ENCODE results near the gene UAP1.

DNA sequence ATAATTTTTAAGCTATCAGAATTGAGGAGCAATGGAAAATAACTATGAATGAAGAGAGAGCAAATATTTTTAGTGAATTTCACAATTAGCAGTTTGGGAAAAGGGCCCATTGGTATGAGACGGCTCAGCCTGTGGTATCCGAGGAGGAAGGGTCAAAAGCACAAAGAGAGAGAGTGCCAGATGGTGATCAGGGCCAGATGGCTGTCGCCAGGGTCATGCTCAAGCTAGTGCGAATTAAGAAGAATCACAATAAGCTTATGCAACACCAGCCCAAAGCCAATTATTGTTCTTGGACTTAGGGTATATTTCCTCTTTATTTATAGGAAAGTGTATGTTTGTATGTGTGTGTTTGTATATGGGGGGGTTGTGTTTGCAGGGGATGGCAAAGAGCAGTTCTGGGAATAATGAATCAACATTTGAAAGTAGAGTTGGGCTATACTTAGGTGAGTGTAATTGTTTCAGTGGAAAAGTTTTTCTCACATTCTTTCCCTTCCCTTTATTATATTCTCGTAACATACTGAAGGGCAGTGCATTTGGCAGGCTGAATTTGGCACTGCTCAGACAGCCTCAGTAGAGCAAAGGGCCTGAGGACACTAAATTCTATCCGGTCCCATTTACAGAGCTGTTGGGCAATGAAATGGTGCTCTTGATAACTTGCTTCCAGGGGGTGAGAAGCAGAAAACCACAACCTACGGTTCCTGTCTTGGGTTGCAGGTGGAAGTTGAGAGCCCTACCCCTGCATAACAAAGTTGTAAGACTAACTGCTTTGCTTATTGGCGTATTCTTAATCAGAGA, 51.3 kb downstream of the UAP1 start:
- no peak for TF ChIP-seq TAF1 (IDR thresholded peaks at IDR 0.05; ENCODE audit: low read depth, low read length)
- TF ChIP-seq SPI1 (IDR thresholded peaks at IDR 0.05; ENCODE audit: low read depth, low read length): no peak
- TF ChIP-seq POLR2A (IDR thresholded peaks at IDR 0.05; ENCODE audit: low read depth, low read length): no peak
- no peak for TF ChIP-seq POLR2AphosphoS5 (IDR thresholded peaks at IDR 0.05; ENCODE audit: low read depth, low read length)
- no peak for TF ChIP-seq PAX5 (IDR thresholded peaks at IDR 0.05; ENCODE audit: insufficient read depth, low read length, severe bottlenecking)
